Measurements from ENCODE around the gene CFAP97D1.
"Not testable (repeated sequence)": the region's sequence is repeated elsewhere in the genome, so short reads cannot be mapped to it uniquely, and the experiment has no call there.

Gene CFAP97D1

GRCh38 chr17:43784068-43784467 lies 3.8 kb downstream of the CFAP97D1 start:
- H3K4me1 ChIP-seq (ENCODE audit: control insufficient read depth, insufficient read depth, low read length): peaks cover 4% of the 10 kb centered on the region
- H3K36me3 ChIP-seq (ENCODE audit: control insufficient read depth, insufficient read depth, low read length): no peaks in the 10 kb centered on the region
- no peaks in the 10 kb centered on the region for H3K9me3 ChIP-seq (ENCODE audit: control insufficient read depth, insufficient read depth, low read length)
- H3K27me3 ChIP-seq (ENCODE audit: control insufficient read depth, insufficient read depth, low read length): peaks cover 22% of the 10 kb centered on the region
- H3K4me3 ChIP-seq (ENCODE audit: low read depth, low read length): no peak overlapping the region
- no peak overlapping the region for H3K9ac ChIP-seq (ENCODE audit: low read depth, low read length)

GRCh38 chr17:43784628-43785101 lies 4.4 kb downstream of the CFAP97D1 start:
- H3K27me3 ChIP-seq (ENCODE audit: control insufficient read depth, insufficient read depth, low read length): peaks cover 18% of the 10 kb centered on the region
- no peak overlapping the region for H3K4me3 ChIP-seq (ENCODE audit: low read depth, low read length)
- no peaks in the 10 kb centered on the region for H3K36me3 ChIP-seq (ENCODE audit: control insufficient read depth, insufficient read depth, low read length)
- H3K9ac ChIP-seq (ENCODE audit: low read depth, low read length): no peak overlapping the region
- peaks cover under 1% of the 10 kb centered on the region for H3K4me1 ChIP-seq (ENCODE audit: control insufficient read depth, insufficient read depth, low read length)
- no peaks in the 10 kb centered on the region for H3K9me3 ChIP-seq (ENCODE audit: control insufficient read depth, insufficient read depth, low read length)

GRCh38 chr17:43787728-43788127 lies 7.5 kb downstream of the CFAP97D1 start:
- no peak overlapping the region for H3K4me3 ChIP-seq (ENCODE audit: low read depth, low read length)
- peaks cover 3% of the 10 kb centered on the region for H3K4me1 ChIP-seq (ENCODE audit: control insufficient read depth, insufficient read depth, low read length)
- no peak overlapping the region for H3K9ac ChIP-seq (ENCODE audit: low read depth, low read length)
- H3K9me3 ChIP-seq (ENCODE audit: control insufficient read depth, insufficient read depth, low read length): no peaks in the 10 kb centered on the region
- H3K27me3 ChIP-seq (ENCODE audit: control insufficient read depth, insufficient read depth, low read length): no peaks in the 10 kb centered on the region
- H3K36me3 ChIP-seq (ENCODE audit: control insufficient read depth, insufficient read depth, low read length): no peaks in the 10 kb centered on the region

GRCh38 chr17:43788540-43788939 lies 8.3 kb downstream of the CFAP97D1 start:
- Histone ChIP-seq H3K4me1 (ENCODE audit: control insufficient read depth, insufficient read depth, low read length) (peaks cover 3% of the 10 kb centered on the region), H3K4me3 (ENCODE audit: low read depth, low read length) (no peak overlapping the region), H3K9me3 (ENCODE audit: control insufficient read depth, insufficient read depth, low read length) (no peaks in the 10 kb centered on the region), H3K27me3 (ENCODE audit: control insufficient read depth, insufficient read depth, low read length) (no peaks in the 10 kb centered on the region), H3K9ac (ENCODE audit: low read depth, low read length) (no peak overlapping the region), H3K36me3 (ENCODE audit: control insufficient read depth, insufficient read depth, low read length) (no peaks in the 10 kb centered on the region)

DNA sequence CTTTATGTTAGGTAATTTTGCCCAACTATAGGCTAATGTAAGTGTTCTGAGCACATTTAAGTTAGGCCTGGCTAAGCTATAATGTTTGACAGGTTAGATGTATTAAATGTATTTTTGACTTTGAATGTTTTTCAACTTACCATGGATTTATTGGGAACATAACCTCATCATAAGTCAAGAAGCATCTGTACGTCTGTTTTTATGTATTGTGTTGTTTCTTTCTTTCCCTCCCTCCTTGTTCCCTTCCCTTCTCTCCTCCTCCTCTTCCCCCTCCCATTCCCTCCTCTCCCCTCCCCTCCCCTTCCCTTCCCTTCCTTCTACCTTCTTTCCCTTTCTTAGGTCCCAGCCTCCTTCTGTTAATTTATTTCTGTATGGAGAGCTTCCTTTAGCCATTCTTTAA lies 9.2 kb downstream of the CFAP97D1 start:
- peaks cover 3% of the 10 kb centered on the region for H3K4me1 ChIP-seq (ENCODE audit: control insufficient read depth, insufficient read depth, low read length)
- H3K27me3 ChIP-seq (ENCODE audit: control insufficient read depth, insufficient read depth, low read length): no peaks in the 10 kb centered on the region
- no peak overlapping the region for H3K4me3 ChIP-seq (ENCODE audit: low read depth, low read length)
- H3K9me3 ChIP-seq (ENCODE audit: control insufficient read depth, insufficient read depth, low read length): no peaks in the 10 kb centered on the region
- no peak overlapping the region for H3K9ac ChIP-seq (ENCODE audit: low read depth, low read length)
- no peaks in the 10 kb centered on the region for H3K36me3 ChIP-seq (ENCODE audit: control insufficient read depth, insufficient read depth, low read length)

DNA sequence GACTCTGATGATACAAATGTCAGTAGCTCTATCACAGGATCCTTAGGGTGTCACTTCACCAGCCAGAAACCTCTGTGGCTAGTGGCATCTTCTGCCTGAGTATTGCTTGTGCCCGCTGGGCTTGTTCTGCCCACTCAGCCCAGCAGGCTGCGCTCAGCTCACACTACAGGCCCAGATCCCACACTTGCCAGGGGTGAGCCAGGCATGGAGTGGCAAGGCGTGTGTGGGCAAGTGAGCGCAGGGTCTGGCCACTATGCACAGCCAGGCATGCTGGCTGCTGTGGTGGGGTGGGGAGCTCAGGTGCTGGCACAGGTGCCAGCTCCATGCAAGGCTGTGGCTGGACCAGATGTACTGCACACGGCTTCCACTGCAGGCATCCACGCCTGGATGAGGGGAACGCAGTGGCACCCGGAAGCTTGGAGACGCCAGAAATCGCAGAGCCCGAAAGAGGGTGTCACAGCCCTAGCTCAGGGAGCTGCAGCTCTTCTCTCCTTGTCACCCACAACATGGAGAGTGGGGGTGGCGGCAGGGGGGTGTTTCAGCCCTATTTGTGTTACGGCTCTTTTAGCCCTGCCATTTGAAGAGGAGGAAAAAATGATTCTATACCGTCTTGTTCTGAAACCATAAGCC lies 10.2 kb downstream of the CFAP97D1 start:
- Histone ChIP-seq H3K36me3 (ENCODE audit: control insufficient read depth, insufficient read depth, low read length) (no peaks in the 10 kb centered on the region), H3K4me3 (ENCODE audit: low read depth, low read length) (no peak overlapping the region), H3K9ac (ENCODE audit: low read depth, low read length) (no peak overlapping the region), H3K27me3 (ENCODE audit: control insufficient read depth, insufficient read depth, low read length) (no peaks in the 10 kb centered on the region), H3K4me1 (ENCODE audit: control insufficient read depth, insufficient read depth, low read length) (peaks cover 3% of the 10 kb centered on the region), H3K9me3 (ENCODE audit: control insufficient read depth, insufficient read depth, low read length) (no peaks in the 10 kb centered on the region)

- H3K36me3 ChIP-seq (ENCODE audit: control insufficient read depth, insufficient read depth, low read length): no peaks in the 10 kb centered on the region
- H3K4me3 ChIP-seq (ENCODE audit: low read depth, low read length): no peak overlapping the region
- H3K4me1 ChIP-seq (ENCODE audit: control insufficient read depth, insufficient read depth, low read length): peaks cover 3% of the 10 kb centered on the region
- H3K27me3 ChIP-seq (ENCODE audit: control insufficient read depth, insufficient read depth, low read length): no peaks in the 10 kb centered on the region
- no peaks in the 10 kb centered on the region for H3K9me3 ChIP-seq (ENCODE audit: control insufficient read depth, insufficient read depth, low read length)
- no peak overlapping the region for H3K9ac ChIP-seq (ENCODE audit: low read depth, low read length)
Observed at GRCh38 chr17:43791589-43791988, 11.4 kb downstream of the CFAP97D1 start.

GRCh38 chr17:43792668-43793067 lies 12.4 kb downstream of the CFAP97D1 start:
- not testable (repeated sequence) for H3K9me3 ChIP-seq (ENCODE audit: control insufficient read depth, insufficient read depth, low read length); H3K9ac ChIP-seq (ENCODE audit: low read depth, low read length); H3K27me3 ChIP-seq (ENCODE audit: control insufficient read depth, insufficient read depth, low read length); H3K36me3 ChIP-seq (ENCODE audit: control insufficient read depth, insufficient read depth, low read length); H3K4me3 ChIP-seq (ENCODE audit: low read depth, low read length); H3K4me1 ChIP-seq (ENCODE audit: control insufficient read depth, insufficient read depth, low read length)

- not testable (repeated sequence) for H3K36me3 ChIP-seq (ENCODE audit: control insufficient read depth, insufficient read depth, low read length); H3K9ac ChIP-seq (ENCODE audit: low read depth, low read length); H3K27me3 ChIP-seq (ENCODE audit: control insufficient read depth, insufficient read depth, low read length); H3K4me1 ChIP-seq (ENCODE audit: control insufficient read depth, insufficient read depth, low read length); H3K9me3 ChIP-seq (ENCODE audit: control insufficient read depth, insufficient read depth, low read length); H3K4me3 ChIP-seq (ENCODE audit: low read depth, low read length)
Observed at GRCh38 chr17:43798024-43798423, 17.8 kb downstream of the CFAP97D1 start.

DNA sequence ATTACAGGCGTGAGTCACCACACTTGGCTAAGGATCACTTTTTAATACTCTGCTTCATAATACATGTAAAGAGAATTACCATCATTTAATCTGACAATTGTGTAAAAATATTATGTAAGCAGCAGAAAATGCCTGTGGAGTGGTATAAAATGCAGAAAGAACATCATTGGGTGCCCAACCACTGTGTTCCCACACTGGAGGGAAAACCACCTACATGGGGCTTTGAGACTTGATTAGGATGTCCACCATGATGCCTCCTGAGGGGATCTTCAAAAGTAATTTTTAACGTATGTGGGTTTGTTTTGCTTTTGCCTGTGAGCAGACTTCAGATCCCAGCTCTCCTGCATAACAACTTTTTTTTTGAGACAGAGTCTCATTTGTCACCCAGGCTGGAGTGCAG lies 18.8 kb downstream of the CFAP97D1 start:
- H3K36me3 ChIP-seq (ENCODE audit: control insufficient read depth, insufficient read depth, low read length): no peaks in the 10 kb centered on the region
- no peak overlapping the region for H3K4me3 ChIP-seq (ENCODE audit: low read depth, low read length)
- H3K4me1 ChIP-seq (ENCODE audit: control insufficient read depth, insufficient read depth, low read length): peaks cover 14% of the 10 kb centered on the region
- no peaks in the 10 kb centered on the region for H3K9me3 ChIP-seq (ENCODE audit: control insufficient read depth, insufficient read depth, low read length)
- no peak overlapping the region for H3K9ac ChIP-seq (ENCODE audit: low read depth, low read length)
- H3K27me3 ChIP-seq (ENCODE audit: control insufficient read depth, insufficient read depth, low read length): no peaks in the 10 kb centered on the region

GRCh38 chr17:43800736-43801135 lies 20.5 kb downstream of the CFAP97D1 start:
- H3K27me3 ChIP-seq (ENCODE audit: control insufficient read depth, insufficient read depth, low read length): no peaks in the 10 kb centered on the region
- H3K36me3 ChIP-seq (ENCODE audit: control insufficient read depth, insufficient read depth, low read length): no peaks in the 10 kb centered on the region
- no peak overlapping the region for H3K9ac ChIP-seq (ENCODE audit: low read depth, low read length)
- H3K9me3 ChIP-seq (ENCODE audit: control insufficient read depth, insufficient read depth, low read length): no peaks in the 10 kb centered on the region
- peaks cover 18% of the 10 kb centered on the region for H3K4me1 ChIP-seq (ENCODE audit: control insufficient read depth, insufficient read depth, low read length)
- no peak overlapping the region for H3K4me3 ChIP-seq (ENCODE audit: low read depth, low read length)

DNA sequence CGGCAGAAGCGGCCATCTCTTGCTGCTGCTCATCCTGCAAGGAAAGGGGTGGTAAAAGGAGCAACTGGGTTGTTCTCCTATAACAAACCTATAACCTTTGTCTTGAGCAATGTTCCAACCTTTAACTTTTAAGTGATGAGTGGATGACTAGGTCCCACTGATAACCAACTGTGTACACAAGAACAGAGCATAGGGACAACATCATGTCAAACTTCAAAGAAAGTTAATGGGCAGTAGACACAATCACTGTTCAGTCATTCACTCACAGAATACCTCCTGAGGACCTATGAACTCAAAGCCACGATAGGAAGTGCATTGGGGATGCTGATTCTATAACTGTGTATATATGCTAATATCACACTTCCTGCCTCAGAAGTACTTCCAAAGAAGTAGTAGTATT lies 21.6 kb downstream of the CFAP97D1 start:
- Histone ChIP-seq H3K27me3 (ENCODE audit: control insufficient read depth, insufficient read depth, low read length) (no peaks in the 10 kb centered on the region), H3K9ac (ENCODE audit: low read depth, low read length) (no peak overlapping the region), H3K9me3 (ENCODE audit: control insufficient read depth, insufficient read depth, low read length) (no peaks in the 10 kb centered on the region), H3K36me3 (ENCODE audit: control insufficient read depth, insufficient read depth, low read length) (no peaks in the 10 kb centered on the region), H3K4me3 (ENCODE audit: low read depth, low read length) (no peak overlapping the region), H3K4me1 (ENCODE audit: control insufficient read depth, insufficient read depth, low read length) (peaks cover 18% of the 10 kb centered on the region)
